RWPE2 (cell line): ENCODE measurements around the gene KIRREL3.

ENCODE experiments used
- ATAC-seq: fragments of 200-7000 bp; cut with Tn5 transposase; 3 replicates; pipeline ENCODE4 v1.9.1; 2021; ENCODE audit warnings: low read depth
- DNase-seq: peaks from one replicate; pipeline ENCODE4 v3.0.0-alpha.2; 2020; ENCODE audit warnings: low spot score
- H3K27ac ChIP-seq: fragments of 450-650 bp; 2 replicates; pipeline ENCODE4 v1.5.1; 2017; ENCODE audit warnings: mild to moderate bottlenecking; ENCODE audit not compliant: poor library complexity, severe bottlenecking
- H3K27me3 ChIP-seq: fragments of 250-450 bp; sonication (Bioruptor Pico); 2 replicates; pipeline ENCODE4 v1.5.1; 2021; ENCODE audit warnings: mild to moderate bottlenecking, moderate library complexity; ENCODE audit not compliant: insufficient read depth, poor library complexity, severe bottlenecking
- H3K36me3 ChIP-seq: fragments of 250-450 bp; sonication (Bioruptor Pico); 2 replicates; pipeline ENCODE4 v1.5.1; 2020; ENCODE audit warnings: low read depth, mild to moderate bottlenecking, moderate library complexity
- H3K4me1 ChIP-seq: fragments of 250-450 bp; sonication (Bioruptor Pico); 2 replicates; pipeline ENCODE4 v1.5.1; 2021; ENCODE audit warnings: mild to moderate bottlenecking, moderate library complexity; ENCODE audit not compliant: insufficient read depth, poor library complexity, severe bottlenecking
- H3K4me3 ChIP-seq: fragments of 250-450 bp; sonication (Bioruptor Pico); 2 replicates; pipeline ENCODE4 v1.5.1; 2021; ENCODE audit warnings: mild to moderate bottlenecking, moderate library complexity; ENCODE audit not compliant: severe bottlenecking
- H3K9me3 ChIP-seq: fragments of 250-450 bp; sonication (Bioruptor Pico); 2 replicates; pipeline ENCODE4 v1.5.1; 2021; ENCODE audit warnings: mild to moderate bottlenecking, moderate library complexity; ENCODE audit not compliant: severe bottlenecking
- TF ChIP-seq, protein P1 (sequence below): fragments of 450-650 bp; IDR thresholded peaks from one replicate; pipeline ENCODE4 v1.5.1; 2017; ENCODE audit warnings: mild to moderate bottlenecking, moderate library complexity; ENCODE audit not compliant: poor library complexity, severe bottlenecking

Gene KIRREL3

DNA sequence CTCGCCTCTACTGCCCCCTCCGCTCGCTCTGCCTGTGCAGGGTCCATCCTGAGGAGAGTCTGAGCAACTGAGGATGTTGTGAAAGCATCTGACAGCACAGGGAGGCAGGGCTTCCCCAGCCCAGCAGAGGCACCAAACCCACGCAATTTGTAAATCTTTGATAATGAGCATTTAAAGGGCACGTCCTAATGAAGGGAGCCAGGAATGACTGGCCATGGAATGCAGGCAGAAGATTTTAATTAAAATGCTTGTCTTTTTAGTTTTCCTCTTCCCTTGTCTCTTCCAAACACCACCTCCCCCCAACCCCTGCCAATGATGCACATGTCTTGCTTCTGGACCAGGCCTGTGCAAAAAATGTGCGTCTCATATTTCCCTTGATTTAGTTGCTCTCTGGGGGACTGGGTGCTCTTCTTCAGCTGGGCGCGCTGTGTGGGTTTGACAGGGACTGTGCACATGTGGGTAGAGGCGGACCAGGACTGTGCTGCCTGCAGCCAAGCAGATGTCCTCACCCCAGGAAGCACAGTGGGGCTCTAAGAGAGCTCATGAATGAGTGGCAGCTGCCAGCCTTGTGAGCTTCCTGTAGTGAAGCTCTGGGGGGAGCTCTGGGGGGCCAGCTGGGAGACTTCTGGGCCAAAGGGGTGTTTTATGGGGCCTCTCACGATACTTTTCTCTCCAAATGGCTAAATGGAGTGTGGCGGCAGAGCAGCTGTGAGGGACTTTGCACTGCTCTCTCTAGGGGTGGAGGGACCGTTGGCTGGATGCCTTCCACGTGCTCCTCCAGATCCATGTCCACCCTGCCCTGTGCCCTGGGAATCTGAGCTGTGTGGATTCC is 371.6 kb downstream of the KIRREL3 start:
- TF ChIP-seq, protein P1, sequence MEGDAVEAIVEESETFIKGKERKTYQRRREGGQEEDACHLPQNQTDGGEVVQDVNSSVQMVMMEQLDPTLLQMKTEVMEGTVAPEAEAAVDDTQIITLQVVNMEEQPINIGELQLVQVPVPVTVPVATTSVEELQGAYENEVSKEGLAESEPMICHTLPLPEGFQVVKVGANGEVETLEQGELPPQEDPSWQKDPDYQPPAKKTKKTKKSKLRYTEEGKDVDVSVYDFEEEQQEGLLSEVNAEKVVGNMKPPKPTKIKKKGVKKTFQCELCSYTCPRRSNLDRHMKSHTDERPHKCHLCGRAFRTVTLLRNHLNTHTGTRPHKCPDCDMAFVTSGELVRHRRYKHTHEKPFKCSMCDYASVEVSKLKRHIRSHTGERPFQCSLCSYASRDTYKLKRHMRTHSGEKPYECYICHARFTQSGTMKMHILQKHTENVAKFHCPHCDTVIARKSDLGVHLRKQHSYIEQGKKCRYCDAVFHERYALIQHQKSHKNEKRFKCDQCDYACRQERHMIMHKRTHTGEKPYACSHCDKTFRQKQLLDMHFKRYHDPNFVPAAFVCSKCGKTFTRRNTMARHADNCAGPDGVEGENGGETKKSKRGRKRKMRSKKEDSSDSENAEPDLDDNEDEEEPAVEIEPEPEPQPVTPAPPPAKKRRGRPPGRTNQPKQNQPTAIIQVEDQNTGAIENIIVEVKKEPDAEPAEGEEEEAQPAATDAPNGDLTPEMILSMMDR, result no peak
- no peak overlapping the region for H3K4me3 ChIP-seq

DNA sequence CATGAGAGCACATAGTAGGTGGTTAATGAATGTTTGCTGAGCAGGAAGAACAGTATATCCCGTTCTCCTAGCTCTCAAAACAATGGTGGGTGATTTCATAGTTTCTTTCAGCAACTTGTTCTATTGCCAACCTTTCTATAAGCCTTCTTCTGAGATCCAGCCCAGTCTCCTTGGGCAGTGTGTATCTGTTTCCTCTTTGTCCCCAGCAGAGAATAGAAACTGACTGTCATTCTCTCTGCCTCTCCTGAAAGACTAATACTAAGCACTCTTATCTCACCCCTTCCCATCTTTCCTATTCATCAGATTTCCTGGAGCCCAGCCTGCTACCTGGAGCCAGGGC is 372.1 kb downstream of the KIRREL3 start:
- Histone ChIP-seq H3K36me3 (no peaks in the 10 kb centered on the region), H3K9me3 (no peaks in the 10 kb centered on the region), H3K27ac (no peak overlapping the region), H3K4me3 (no peak overlapping the region), H3K27me3 (no peaks in the 10 kb centered on the region), H3K4me1 (no peaks in the 10 kb centered on the region)
- DNase-seq (no peak), ATAC-seq (no peak)
- TF ChIP-seq, protein P1, result no peak

More for the DNA sequence above, 371.6 kb downstream of the KIRREL3 start:
- ATAC-seq, result no peak
- no peaks in the 10 kb centered on the region for H3K4me1 ChIP-seq
- no peaks in the 10 kb centered on the region for H3K9me3 ChIP-seq
- H3K36me3 ChIP-seq, result no peaks in the 10 kb centered on the region
- no peak overlapping the region for H3K27ac ChIP-seq
- no peak for DNase-seq
- no peaks in the 10 kb centered on the region for H3K27me3 ChIP-seq

DNA sequence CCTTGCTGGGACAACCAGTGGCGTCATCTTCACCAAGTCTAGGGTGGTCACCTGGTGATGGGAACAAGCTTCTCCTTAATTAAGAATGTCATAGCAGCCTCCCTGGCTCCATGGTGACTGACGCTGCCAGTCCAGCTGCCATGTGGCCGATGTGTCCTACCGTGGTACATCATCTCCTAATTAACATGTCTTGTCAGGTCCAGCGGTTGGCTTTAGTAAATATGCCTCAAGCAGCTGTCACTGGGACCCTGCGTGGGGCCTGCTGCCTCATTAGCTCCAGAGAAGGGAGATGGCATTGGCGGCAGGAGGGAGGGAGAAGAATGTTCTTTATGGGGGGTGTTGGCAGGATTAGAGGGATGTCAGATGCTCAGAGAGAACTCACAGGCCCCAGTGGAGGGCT is 373.1 kb downstream of the KIRREL3 start:
- H3K4me3 ChIP-seq, result no peak overlapping the region
- TF ChIP-seq, protein P1, result no peak
- DNase-seq (no peak), ATAC-seq (no peak)
- no peaks in the 10 kb centered on the region for H3K36me3 ChIP-seq
- no peaks in the 10 kb centered on the region for H3K27me3 ChIP-seq
- H3K4me1 ChIP-seq, result no peaks in the 10 kb centered on the region
- no peak overlapping the region for H3K27ac ChIP-seq
- H3K9me3 ChIP-seq, result no peaks in the 10 kb centered on the region

DNA sequence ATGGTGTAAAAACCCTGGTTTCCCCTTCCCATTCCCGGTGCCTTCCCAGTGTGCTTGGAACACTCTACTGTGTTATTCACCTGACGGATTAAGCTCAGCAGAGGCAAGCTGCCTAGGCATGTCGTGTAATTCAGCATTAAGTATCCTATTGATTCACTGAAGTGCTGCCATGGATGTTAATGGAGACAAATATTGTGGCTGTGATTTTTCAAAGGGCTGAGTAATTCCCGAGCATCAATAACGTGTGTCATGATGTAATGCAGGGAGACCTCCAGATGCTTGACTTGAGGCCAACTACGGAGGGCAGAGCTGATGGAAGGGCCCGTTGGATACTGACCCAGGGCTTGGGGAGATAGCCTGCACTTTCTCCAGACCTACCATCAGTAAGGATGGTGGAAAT is 376.1 kb downstream of the KIRREL3 start:
- TF ChIP-seq, protein P1, result no peak
- H3K4me1 ChIP-seq, result no peaks in the 10 kb centered on the region
- no peaks in the 10 kb centered on the region for H3K36me3 ChIP-seq
- no peak for ATAC-seq
- H3K4me3 ChIP-seq, result no peak overlapping the region
- no peak overlapping the region for H3K27ac ChIP-seq
- H3K9me3 ChIP-seq, result no peaks in the 10 kb centered on the region
- no peaks in the 10 kb centered on the region for H3K27me3 ChIP-seq
- DNase-seq, result no peak

DNA sequence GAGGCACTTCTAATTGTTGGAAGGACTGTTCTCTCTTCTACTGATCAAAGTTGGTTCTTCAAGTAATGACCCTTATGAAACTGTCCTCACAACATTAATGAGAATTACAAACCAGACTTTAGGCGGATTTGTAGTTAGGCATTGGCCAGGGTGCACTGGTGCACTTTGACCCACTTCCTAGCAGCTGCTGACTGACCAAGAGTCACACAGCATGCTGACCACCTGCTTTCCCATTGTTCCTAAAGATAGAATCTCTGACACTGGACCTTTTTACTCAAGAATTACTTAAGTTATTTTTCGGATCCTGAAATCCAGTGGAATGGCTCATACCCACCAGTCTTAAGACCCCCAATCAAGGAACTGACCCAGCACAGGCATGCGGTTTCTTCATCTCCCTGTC is 381.1 kb downstream of the KIRREL3 start:
- Histone ChIP-seq H3K27me3 (no peaks in the 10 kb centered on the region), H3K36me3 (no peaks in the 10 kb centered on the region), H3K9me3 (no peaks in the 10 kb centered on the region), H3K4me1 (no peaks in the 10 kb centered on the region), H3K4me3 (no peak overlapping the region), H3K27ac (no peak overlapping the region)
- DNase-seq, result no peak
- TF ChIP-seq, protein P1, result no peak
- ATAC-seq, result no peak
